TTC549 (cell line): Measurements from ENCODE around the gene SCD5.
A peak's percentile ranks its signal among the peaks of the same experiment; 100 is the strongest.

Experiments
- FAIRE-seq: peaks from 2 replicates; lab custom pipeline; 2012; peaks lifted over from hg19 to GRCh38; lab: Jason Lieb, UNC

SCD5 gene

GRCh38 chr4:82688091-82688795, 110.4 kb downstream of the SCD5 start:
- no peak for FAIRE-seq

- FAIRE-seq = no peak
These were observed 111.1 kb downstream of the SCD5 start for GRCh38 chr4:82687531-82687930.

- no peak for FAIRE-seq
These were observed 116.8 kb downstream of the SCD5 start for GRCh38 chr4:82681754-82682153.

GRCh38 chr4:82680834-82681233, 117.8 kb downstream of the SCD5 start:
- no peak for FAIRE-seq

- FAIRE-seq = no peak
These were observed 119.1 kb downstream of the SCD5 start for GRCh38 chr4:82679531-82679930.

GRCh38 chr4:82678051-82678450, 120.5 kb downstream of the SCD5 start:
- no peak for FAIRE-seq

- FAIRE-seq = no peak
These were observed 121.3 kb downstream of the SCD5 start for GRCh38 chr4:82677327-82677726.

GRCh38 chr4:82667761-82668480, 130.7 kb downstream of the SCD5 start:
- FAIRE-seq = no peak

- no peak for FAIRE-seq
These were observed 131.5 kb downstream of the SCD5 start for GRCh38 chr4:82666970-82667665.

GRCh38 chr4:82661181-82661992, 137.2 kb downstream of the SCD5 start:
- FAIRE-seq = no peak

- FAIRE-seq = no peak
These were observed 146.5 kb downstream of the SCD5 start for GRCh38 chr4:82652062-82652461.

- peak; percentile 23 for FAIRE-seq
These were observed 147.7 kb downstream of the SCD5 start for GRCh38 chr4:82650868-82651267.

GRCh38 chr4:82648356-82648755, 150.2 kb downstream of the SCD5 start:
- FAIRE-seq = no peak

GRCh38 chr4:82645936-82646565, 152.5 kb downstream of the SCD5 start:
- no peak for FAIRE-seq

- no peak for FAIRE-seq
These were observed 153.9 kb downstream of the SCD5 start for GRCh38 chr4:82644734-82645126.

- no peak for FAIRE-seq
These were observed 154.4 kb downstream of the SCD5 start for GRCh38 chr4:82643994-82644733.

- no peak for FAIRE-seq
These were observed 156.3 kb downstream of the SCD5 start for GRCh38 chr4:82642331-82642730.

- FAIRE-seq = no peak
These were observed 158.1 kb downstream of the SCD5 start for GRCh38 chr4:82640540-82640939.

- no peak for FAIRE-seq
These were observed 158.6 kb downstream of the SCD5 start for GRCh38 chr4:82639971-82640370.

GRCh38 chr4:82638479-82638878, 160.1 kb downstream of the SCD5 start:
- no peak for FAIRE-seq

GRCh38 chr4:82630079-82630478, 168.5 kb downstream of the SCD5 start:
- no peak for FAIRE-seq
